Stimulated activated CD4-positive, alpha-beta T cell treated with anti-CD3 and anti-CD28 coated beads, TNF-alpha, amount 100 ng/mL, for 48 hours (primary cell): Measurements from ENCODE around the gene MEOX2.

ENCODE experiments used
- DNase-seq, 3 donors: peaks; one replicate each; pipeline ENCODE4 v3.0.0-alpha.2; 2020; ENCODE audit warnings: low read depth in 3 of 3

MEOX2 gene

GRCh38 chr7:15610503-15610902 lies 76.0 kb downstream of the MEOX2 start:
- DNase-seq = no peak

- DNase-seq = no peak
Observed at GRCh38 chr7:15609287-15609686, 77.2 kb downstream of the MEOX2 start.

DNA sequence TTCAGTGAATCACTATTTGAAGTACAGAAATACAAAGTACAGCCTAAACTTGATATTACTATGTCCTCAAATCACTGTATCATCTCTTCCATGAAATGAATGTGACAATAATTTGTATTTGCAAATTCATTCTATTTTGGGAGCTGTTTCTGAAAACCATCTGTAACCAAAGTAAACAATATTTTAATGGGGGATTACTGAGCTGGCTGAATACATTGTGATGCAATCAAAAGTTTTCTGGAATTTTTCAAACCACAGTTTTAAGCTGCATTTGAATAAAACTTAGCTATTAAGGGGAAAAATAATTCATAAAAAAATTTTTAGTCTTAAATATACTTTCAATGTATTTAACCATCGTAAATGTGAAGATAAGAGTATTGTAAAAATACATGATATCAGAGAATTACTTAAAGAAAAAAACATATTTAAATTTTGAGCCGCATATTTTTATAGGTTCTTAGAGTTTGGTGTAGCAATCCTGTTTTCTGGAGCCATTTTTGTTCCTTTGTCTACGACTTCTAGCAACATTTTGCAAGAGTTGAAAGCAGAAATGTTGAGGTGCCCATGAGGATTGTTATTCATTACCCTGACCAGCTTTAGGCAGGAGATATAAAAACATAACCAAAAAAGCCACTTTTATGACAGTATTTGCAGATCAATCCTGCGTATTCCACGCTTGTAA lies 78.8 kb downstream of the MEOX2 start:
- no peak for DNase-seq

DNA sequence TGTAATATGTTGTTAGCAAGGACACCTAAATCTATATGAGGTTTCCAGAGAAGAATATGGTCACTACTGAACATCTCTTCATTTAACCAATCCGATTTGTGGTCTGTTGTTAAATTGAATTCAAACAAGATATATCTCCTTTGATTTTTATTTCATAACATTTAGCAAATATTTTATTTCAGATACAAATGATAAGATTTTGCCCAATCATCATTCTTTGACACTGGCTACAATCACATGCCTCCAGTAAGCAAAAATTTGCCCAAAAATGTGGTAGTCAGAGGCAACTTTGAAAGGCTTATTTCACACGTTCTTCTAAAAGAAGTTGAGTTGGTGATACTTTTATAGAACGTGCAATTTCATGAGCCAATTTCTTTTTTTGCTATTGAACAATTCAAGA lies 79.9 kb downstream of the MEOX2 start:
- DNase-seq = no peak

DNA sequence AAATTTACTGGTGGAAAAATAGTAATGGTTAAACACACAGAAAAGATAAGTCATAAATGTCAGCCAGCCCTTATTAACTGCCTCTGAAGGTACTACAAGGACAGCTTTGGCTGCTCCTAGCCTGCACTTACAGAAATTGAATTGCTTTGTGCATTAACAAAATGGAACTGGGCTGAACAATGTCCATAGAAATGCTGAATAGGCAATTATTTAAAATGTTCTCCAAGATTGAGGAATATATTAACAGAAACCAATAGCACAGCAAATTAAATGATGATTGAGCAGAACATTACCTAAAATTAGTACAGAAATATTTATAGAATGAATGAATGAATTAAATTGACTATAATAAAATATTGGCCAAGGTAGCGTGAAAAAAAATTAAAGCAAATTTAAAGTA lies 82.3 kb downstream of the MEOX2 start:
- DNase-seq = no peak

DNA sequence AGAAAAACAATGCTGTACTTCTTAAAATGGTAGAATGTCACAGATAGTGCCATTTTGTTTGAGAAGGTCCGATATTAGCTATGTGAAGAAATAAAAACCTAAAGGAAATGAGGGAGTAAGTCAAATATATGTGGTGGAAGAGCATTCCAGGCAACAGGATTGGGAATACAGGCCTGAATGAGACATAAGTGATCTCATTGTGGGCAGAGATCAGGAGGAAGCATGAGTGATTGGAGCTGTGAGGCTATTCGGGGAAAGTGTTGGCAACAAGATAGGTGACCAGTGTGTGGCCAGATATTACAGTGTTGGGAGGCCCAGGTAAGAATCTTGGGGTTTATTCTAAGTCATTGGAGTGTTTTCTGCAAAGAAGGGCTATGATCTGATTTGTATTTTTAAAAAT lies 83.4 kb downstream of the MEOX2 start:
- no peak for DNase-seq

DNA sequence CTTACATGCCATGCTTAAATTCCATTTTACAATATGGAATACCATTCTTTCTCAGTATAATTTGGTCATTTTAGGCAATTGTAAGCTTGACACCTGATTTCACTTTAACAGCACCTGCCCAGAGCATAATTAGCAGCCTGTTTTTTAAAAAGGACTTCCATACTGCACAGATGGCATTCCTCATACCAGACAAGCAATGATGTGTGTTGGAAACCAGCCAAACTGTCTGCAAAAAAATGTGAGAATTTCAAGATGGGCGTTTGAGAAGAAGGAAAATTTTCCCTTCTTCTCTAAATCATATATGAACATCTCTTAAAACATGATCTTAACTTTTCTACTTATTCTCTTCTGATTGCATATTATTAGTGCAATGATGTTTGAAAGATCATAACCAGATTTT lies 84.2 kb downstream of the MEOX2 start:
- DNase-seq = no peak

DNA sequence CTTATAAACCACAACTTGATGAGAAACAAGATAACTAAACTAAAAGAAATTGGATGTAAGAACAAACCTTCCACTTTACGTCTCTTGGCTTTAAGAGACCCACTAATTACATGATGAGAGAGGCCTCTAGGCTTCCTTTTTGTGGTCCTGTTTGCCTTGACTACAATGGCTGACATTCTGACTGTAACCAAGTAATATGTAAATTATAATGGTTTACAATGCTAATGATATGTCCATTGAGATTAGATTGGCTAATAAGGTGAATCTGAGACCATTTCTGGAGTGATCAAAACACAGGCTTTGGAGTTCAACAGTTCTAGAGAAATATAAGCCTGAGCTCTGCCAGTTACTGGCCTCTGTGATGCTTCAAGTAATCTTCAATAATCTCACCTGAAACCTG lies 85.3 kb downstream of the MEOX2 start:
- DNase-seq = no peak

GRCh38 chr7:15600298-15600697 lies 86.2 kb downstream of the MEOX2 start:
- DNase-seq = no peak

GRCh38 chr7:15594461-15594860 lies 92.0 kb downstream of the MEOX2 start:
- no peak for DNase-seq

GRCh38 chr7:15593382-15593781 lies 93.1 kb downstream of the MEOX2 start:
- no peak for DNase-seq

DNA sequence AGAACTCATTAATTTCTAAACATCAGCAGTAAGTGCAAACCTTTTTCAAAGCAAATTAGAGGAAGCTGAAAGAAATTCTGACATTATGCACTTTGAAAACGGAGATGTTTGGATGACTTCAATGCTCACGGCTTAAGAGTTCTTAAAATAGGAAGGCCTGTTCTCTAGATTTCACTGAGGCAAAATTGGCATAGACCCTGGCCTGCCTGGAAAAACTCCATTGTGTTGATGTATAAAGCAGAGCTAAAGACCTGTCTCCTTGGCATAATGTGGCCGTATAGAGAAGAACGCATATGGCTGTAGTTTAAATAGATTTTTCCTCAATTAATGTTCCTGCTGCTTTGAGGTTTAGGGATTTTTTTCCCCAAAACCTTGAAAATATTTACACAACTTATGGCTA lies 100.2 kb downstream of the MEOX2 start:
- no peak for DNase-seq

- DNase-seq = no peak
Observed at GRCh38 chr7:15584575-15584974, 101.9 kb downstream of the MEOX2 start.

DNA sequence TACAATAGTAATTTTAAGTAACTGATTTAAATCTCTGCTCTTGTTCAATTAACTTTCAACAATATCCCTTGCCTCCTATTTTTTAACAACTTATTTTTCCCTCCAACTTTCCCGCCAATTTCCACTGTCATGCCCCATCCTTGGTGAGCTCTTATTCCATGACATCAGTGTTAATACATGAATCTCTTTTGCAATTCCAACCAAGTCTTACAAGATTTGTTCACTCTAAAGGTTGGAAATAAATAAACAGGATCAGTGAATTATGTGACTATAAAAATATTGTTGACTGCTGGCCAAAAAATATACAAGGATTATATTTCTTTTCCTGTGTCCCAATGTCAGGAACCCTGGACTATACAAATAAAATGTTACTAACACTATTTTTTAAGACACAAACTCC lies 103.7 kb downstream of the MEOX2 start:
- DNase-seq = no peak

DNA sequence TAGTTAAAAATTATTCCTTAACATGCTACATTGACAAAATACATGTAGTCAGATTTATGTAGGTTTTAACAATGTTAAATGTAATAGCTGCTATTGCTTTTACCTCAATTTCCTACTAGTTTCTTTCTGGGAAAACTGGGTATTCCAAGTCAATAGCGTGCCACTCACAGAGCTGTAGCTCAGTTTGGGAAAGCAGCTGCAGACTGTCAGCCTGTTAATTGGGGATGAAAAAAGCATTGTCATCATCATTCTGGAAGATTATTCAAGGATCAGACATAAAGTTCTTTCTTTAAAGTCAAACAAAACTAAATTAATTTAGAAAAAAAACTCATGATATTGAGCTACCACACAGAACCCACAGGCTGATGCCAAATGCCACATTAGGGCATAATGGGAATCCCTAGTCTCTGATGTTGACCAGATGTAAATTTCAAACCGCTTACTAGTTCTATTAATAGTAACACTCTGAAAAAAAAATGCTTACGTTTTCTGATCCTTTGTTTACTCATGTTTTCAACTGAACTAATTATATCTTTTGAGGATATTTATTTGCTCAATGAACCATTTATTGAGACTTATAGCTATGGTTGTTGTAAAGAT lies 105.0 kb downstream of the MEOX2 start:
- DNase-seq = no peak

DNA sequence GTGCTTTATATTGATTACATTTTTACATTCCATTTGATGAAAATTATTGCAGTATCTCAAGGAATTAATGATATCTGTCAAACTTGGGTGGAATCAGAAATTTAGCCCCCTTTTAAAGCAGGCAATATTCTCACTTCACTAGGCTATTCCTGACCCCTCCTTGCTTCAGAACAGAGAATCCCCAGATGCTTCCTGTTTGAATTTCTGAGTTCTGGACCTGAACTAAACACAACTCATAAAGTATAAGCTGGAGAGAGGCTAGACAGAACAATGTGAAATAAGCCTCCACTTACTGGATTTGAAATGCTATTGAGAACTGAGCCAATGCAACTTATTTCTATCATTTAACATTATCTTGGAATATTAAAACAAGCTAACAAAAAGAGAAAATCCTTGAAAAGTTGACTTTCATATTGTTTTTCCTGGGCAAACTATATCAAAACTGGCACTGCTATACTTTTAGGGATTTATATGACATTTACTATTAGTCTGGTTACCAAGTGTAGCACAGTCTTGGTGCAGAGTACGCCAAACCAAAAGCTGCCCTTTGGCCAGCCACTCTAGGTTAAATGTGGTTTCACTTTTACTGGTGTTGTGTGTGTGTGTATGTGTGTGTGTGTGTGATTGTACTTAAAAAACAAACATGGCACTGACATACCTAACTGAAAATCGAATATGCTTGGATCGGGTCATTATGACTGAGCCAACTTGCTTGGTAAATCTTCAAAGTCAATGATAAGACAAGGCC lies 105.7 kb downstream of the MEOX2 start:
- no peak for DNase-seq

DNA sequence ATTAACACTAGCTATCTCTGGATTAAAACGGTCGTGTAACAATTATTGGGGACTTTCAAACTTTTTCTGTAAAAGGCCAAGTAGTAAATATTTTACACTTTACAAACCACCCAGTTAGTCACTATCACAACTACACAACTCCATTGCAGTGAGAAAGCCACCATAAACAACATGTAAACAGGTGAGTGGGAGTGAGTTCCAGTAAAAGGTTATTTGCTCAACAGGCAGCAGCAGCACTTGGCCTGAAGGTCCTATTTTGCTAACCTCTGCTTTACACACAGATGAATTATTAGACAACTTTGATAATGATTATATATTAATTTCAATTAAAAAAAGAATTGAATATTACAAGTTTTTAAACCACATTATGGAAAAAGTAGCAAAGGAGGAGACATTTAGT lies 108.9 kb downstream of the MEOX2 start:
- DNase-seq = no peak

DNA sequence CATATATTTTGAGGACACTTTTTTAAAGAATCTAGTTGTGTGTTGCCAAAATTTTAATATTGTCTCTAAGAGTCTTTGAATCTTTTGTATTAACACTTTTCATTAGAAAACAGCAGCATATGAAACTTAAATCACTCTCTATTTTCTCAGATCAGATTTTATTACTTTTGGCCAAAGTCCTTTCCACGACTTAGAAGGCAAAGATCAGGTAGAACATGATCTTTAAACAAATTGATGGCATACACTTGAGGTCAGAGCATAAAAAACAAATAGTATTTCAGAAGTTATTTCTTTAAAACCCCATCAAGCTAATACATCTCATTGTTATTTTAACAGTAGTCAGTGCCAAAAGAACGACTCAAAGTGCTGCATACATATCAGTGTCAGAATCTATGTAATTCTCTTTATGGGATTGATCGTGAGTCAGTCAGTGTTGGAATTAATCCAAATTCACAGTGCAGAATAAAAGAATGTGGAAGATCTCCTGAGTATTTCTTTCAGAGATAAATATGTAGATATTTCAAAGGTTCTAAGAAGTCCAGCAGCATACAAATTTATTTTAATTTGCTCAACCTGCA lies 115.1 kb downstream of the MEOX2 start:
- DNase-seq = no peak

DNA sequence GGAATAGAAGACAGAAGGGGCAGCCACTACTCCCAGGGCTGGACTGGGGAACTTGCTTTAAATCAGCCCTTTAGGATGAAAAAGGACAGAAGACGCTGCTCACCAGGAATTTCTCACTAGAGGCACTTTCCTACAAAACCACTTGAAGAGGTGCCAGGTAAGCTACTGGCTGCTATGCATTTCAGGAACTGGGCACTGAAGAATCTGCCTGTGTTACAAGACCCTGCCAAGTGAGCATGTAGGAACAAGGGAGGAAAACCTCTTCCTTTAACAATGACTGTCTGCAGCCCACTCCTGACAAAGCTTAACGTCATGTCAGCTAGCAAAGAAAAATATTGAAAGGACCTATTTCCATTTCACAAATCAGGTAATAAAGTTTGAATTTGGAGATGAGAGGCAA lies 118.8 kb downstream of the MEOX2 start:
- DNase-seq = no peak

DNA sequence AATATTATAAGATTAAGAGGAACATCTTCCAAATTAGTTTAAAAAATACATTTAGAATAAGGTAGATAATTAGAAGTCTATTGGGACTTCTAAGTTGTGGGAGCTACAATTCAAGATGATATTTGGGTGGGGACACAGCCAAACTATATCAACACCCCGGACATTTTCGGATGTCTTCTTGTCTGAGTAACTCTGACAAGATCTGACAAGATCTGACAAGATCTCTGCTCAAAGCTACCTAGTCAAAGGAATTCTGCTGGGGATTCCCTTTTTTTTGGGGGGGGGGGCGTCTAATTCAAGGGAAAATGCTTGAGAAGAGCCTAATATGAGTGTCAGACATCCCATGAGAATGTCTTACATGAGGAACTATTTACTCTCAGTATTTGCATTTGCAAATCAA lies 119.4 kb downstream of the MEOX2 start:
- no peak for DNase-seq

- no peak for DNase-seq
Observed at GRCh38 chr7:15566476-15566875, 120.0 kb downstream of the MEOX2 start.

GRCh38 chr7:15561835-15562234 lies 124.6 kb downstream of the MEOX2 start, which contains the start of gene AGMO:
TSS of gene AGMO (minus strand) at chr7:15562015.
- DNase-seq = no peak
